ENCODE data around the gene CDH6.

- TF ChIP-seq ZNF274 (IDR thresholded peaks at IDR 0.05; ENCODE audit: low read depth, low read length) = no peak
- TF ChIP-seq YY1 (IDR thresholded peaks at IDR 0.05; ENCODE audit: insufficient read depth, insufficient read length) = no peak
- no peak for TF ChIP-seq SUZ12 (IDR thresholded peaks at IDR 0.05; ENCODE audit: extremely low read depth, insufficient read depth, insufficient read length)
Observed at GRCh38 chr5:31226651-31227050, 33.2 kb downstream of the CDH6 start.

All from NT2/D1 (cell line).